Activated CD4-positive, alpha-beta T cell treated with anti-CD3 and anti-CD28 coated beads, Interleukin-2, amount 50 U/mL, for 16 hours (primary cell): Measurements from ENCODE around the gene NMB.
"Not testable (repeated sequence)": the region's sequence is repeated elsewhere in the genome, so short reads cannot be mapped to it uniquely, and the experiment has no call there.

ENCODE experiments used
- DNase-seq: peaks from one replicate; pipeline ENCODE4 v3.0.0-alpha.2; 2020

Gene NMB

GRCh38 chr15:84654689-84655453, 3.1 kb downstream of the NMB start:
- DNase-seq: peak; percentile 86

GRCh38 chr15:84653910-84654688, 3.9 kb downstream of the NMB start, which contains the start of gene WDR73:
TSS of gene WDR73 (minus strand) at chr15:84654283. CDS start at chr15:84654274, 9 bp downstream.
- peak; percentile 97 for DNase-seq

DNA sequence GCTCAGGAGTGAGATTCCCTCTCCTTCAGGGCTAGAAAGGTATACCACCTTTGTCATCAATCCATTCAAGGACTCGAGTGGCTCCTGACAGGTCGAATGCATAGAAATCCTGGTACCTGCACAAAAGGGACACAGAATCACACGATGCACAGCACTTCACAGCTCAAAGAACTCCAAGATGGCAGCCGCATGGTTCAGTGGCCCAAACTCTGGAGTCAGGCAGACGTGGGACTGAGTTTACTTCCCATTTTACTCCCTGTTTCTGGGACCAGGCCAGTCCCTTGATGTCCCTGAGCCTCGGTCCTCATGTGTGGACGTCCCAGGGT, 4.5 kb downstream of the NMB start:
- no peak for DNase-seq

GRCh38 chr15:84649706-84650105, 8.3 kb downstream of the NMB start:
- DNase-seq: no peak

- DNase-seq: no peak
Observed at GRCh38 chr15:84648539-84648938, 9.5 kb downstream of the NMB start.

DNA sequence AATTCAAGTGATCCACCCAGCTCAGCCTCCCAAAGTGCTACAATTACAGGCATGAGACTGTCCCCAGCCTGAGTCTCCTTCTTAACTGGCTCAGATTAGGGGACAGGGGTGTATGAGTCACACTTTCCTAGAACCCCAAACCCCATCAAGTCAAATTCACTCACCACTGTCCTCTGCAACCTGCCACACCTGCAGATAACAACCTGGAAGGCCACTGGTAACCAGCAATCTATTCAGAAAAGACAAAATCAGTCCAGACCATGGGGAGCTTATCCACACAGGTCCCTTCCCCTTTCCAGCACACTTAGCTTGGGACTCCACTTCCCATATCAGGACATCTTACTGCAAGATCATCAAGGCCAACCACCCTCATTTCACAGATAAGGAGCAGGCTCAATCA, 10.3 kb downstream of the NMB start:
- DNase-seq: no peak

DNA sequence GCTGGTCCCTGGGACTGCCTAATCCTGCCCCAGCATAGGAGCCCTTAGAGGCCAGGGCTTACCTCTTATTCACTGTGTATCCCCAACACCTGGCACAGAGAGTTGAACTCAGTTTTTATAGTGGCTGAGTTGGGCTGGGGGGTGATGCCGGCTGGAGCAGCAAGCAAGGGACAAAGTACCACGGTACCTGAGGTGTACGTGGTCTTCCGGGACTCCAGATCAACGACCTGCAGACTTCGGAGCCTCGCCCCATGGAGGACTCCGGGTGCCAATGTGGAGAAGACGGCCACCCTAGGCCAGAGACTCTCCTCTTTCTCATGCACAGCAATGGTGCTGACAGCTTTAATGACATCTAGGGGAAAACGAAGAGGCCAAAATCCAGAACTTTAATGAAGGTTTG, 12.0 kb downstream of the NMB start:
- DNase-seq: no peak

GRCh38 chr15:84645496-84645895, 12.5 kb downstream of the NMB start:
- no peak for DNase-seq

DNA sequence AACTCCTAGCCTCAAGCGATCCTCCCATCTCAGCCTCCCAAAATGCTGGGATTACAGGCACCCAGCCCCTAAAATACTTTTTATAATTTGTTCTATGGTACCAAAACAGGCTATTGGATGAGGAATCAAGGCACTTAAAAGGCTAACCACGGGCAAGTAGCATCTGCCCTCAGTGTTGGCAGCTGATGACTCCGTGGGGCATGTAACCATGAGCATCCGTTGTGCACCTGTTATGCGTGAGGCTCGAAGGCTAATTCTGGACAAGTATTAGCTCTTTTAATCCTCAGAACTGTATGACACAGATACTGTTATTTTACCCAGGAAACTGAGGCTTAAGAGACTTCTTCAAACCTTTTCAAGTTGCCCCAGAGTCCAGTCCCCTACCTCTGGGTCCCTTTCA, 14.2 kb downstream of the NMB start:
- no peak for DNase-seq

GRCh38 chr15:84642640-84643039, 15.4 kb downstream of the NMB start:
- not testable (repeated sequence) for DNase-seq

GRCh38 chr15:84641871-84642270, 16.1 kb downstream of the NMB start:
- not testable (repeated sequence) for DNase-seq

DNA sequence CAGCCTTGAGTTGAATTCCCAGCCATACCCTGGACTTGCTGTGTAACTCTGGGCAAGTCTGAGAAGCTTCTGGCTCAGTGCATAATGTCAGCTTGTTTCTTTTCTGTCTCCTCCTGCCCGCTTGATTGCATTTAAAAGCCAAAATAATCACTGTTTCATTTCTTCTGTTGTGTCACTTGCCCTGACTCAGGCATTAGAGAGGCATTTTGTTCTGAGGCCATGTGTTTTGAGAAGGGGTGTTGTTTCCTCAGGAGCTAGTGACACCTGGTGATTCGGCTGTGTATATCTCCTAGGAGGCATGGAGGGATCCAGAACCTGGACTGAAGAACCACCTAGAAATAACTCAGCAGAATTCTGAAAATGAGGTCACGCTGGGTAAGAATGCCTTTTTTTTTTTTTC, 19.9 kb downstream of the NMB start:
- DNase-seq: no peak

DNA sequence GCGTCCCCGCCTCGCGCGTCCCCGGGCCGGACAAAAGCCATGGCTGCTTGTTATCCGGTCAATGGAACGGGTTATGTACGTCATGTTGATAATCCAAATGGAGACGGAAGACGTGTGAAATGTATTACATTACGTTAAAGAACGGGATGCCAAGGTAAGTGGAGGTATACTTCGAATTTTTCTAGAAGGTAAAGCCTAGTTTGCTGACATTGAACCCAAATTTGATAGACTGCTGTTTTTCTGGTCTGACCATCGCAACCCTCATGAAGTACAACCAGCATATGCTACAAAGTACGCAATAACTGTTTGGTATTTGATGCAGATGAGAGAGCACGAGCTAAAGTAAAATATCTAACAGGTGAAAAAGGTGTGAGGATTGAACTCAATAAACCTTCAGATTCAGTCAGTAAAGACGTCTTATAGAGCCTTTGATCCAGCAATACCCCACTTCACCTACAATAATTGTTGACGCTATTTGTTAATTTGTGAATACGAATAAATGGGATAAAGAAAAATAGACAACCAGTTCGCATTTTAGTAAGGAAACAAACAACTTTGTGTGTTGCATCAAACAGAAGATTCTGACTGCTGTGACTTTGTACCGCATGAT, 23.7 kb downstream of the NMB start:
- no peak for DNase-seq

DNA sequence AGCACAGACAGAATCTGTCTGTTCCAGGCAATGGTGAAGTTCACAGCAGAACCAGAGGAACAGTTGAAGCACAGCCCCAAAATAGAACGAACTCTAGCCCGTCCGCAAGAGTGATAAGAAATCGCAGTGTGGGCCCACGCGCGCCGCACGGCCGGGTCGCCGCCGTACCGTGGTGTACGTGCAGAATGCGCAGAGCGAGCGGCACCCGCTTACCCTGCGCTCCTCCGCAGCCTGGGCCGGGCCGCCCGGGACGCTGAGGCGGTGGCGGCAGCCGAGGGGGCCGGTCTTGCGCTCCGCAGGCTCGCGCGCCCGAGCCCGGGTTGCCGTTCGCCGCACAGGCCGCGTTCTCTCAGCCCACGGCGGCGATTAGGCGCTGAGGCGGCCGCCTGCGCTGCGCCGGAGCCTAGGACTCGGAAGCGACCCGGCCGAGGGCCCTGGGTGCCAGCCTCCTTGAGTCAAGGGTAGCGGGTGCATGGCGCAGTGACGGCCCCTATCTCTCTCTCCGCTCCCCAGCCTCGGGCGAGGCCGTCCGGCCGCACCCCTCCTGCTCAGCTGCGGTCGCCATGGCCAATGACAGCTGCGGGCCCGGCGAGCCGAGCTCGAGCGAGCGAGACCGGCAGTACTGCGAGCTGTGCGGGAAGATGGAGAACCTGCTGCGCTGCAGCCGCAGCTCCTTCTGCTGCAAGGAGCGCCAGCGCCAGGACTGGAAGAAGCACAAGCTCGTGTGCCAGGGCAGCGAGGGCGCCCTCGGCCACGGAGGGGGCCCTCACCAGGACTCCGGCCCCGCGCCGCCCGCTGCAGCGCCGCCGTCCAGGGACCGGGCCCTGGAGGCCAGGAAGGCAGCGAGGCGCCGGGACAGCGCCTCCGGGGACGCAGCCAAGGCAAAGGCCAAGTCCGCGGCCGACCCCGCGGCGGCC, 24.4 kb downstream of the NMB start:
- peak; percentile 70 for DNase-seq

DNA sequence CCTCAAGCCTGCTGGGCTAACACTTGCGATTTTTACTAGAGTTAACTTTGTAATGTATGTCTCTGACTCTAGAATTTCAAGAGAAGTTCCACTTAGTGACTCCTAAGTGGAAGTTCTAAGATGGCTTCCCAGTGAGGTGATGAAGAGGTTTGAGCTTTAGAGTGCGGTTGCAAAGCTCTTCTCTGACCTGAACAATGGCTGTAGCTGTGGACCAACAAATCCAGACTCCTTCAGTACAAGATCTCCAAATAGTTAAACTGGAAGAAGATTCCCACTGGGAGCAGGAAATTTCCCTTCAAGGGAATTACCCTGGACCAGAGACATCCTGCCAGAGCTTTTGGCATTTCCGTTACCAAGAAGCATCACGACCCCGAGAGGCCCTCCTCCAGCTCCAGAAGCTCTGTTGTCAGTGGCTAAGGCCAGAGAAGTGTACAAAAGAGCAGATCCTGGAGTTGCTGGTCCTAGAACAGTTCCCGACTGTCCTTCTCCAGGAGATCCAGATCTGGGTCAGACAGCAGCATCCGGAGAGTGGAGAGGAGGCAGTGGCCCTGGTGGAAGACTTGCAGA, 26.2 kb downstream of the NMB start:
- DNase-seq: no peak

DNA sequence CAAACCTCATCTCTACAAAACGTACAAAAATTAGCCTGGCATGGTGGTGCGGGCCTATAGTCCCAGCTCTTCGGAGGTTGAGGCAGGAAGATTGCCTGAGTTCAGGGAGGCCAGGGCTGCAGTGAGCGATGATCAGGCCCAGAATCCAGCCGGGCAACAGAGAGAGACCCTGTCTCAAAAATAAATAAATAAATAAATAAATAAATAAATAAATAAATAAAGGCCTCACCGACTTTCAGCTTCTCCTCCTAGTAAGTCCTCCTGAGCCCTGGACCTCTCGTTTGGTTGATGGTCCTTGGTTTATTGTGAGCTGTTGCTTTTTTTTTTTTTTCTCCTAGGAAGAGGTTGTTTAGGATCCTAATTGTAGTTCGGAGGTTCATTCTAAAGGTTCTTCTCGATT, 29.0 kb downstream of the NMB start:
- no peak for DNase-seq

DNA sequence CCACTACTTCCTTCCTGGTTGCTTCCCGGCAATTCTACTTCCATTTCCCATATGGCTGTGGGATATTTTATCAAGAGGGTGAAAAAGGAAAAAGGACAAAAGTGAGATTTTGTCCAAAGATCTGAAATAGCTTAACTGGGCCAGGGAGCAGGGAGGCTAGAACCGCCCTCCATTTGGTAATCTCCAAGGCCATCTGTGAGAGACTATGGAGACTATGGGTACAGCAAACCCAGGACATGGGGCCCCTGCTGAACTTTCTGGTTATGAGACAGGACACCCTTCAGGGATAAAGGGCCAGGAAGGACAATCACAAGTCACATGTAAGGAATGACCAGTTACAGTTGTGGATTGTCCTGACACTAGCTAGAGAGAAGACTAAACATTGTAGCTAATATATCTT, 32.9 kb downstream of the NMB start:
- no peak for DNase-seq

- no peak for DNase-seq
Observed at GRCh38 chr15:84624359-84624758, 33.6 kb downstream of the NMB start.

DNA sequence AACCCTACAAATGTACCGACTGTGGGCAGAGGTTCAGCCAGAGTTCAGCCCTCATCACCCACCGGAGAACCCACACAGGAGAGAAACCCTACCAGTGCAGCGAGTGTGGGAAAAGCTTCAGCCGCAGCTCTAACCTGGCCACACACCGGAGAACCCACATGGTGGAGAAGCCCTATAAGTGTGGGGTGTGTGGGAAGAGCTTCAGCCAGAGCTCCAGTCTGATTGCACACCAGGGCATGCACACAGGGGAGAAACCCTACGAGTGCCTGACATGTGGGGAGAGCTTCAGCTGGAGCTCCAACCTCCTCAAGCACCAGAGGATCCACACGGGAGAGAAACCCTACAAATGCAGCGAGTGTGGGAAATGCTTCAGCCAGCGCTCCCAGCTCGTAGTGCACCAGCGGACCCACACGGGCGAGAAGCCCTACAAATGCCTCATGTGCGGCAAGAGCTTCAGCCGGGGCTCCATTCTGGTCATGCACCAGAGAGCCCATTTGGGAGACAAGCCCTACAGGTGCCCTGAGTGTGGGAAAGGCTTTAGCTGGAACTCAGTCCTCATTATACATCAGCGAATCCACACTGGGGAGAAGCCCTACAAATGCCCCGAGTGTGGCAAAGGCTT, 36.5 kb downstream of the NMB start:
- no peak for DNase-seq

DNA sequence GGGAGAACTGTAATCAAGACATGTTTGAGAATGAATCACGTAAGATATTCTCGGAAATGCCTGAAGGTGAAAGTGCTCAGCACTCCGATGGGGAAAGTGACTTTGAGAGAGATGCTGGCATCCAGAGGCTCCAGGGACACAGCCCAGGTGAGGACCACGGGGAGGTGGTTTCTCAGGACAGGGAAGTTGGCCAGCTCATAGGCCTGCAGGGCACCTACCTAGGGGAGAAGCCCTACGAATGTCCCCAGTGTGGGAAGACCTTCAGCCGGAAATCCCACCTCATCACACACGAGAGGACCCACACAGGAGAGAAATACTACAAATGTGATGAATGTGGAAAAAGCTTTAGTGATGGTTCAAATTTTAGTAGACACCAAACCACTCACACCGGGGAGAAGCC, 37.4 kb downstream of the NMB start:
- DNase-seq: no peak

GRCh38 chr15:84616235-84616634, 41.8 kb downstream of the NMB start:
- DNase-seq: no peak

DNA sequence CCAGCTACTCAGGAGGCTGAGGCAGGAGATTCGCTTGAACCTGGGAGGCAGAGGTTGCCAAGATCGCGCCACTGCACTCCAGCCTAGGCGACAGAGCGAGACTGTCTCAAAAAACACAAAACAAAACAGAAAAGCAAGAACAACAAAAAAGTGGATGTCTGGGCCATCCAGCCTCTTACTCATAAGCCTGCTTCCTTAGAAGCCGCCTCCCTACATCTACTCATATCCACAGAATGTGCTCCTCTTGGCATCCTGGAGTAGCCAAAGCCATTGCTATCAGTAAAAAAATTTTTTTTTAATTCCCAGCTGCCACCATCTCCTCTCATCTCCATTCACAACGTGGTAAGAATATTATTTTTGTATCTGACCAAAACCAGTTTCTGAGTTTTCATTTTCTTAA, 46.4 kb downstream of the NMB start:
- no peak for DNase-seq
